ENCODE data around the gene SATB1.

SATB1 gene

DNA sequence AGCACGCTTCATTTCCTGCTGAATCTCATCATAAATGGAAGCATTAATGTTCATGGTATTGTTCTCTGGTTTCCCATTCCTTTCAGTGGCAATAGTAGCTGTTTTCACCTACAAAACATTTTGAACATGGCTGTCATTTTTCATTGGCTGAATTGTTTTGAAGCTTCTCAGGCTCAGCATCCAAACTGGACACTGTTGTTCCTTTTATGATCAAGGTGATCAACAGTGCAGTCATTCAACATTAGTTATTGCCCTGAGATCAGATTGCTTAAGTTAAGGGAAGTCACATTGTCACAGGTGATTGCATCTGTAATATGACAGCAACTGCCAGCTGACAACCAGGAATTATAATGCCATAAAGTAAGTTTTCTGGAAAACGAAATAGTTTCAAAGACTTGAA is 46.9 kb downstream of the SATB1 start:
- Histone ChIP-seq H3K27me3 (ENCODE audit: low read depth, low read length) (no peaks in the 10 kb centered on the region), H4K20me1 (ENCODE audit: insufficient read depth, low read length) (no peaks in the 10 kb centered on the region), H3K4me2 (ENCODE audit: low read length) (no peak overlapping the region), H3K79me2 (ENCODE audit: low read length) (no peaks in the 10 kb centered on the region), H3K27ac (ENCODE audit: low read length) (no peak overlapping the region), H2AFZ (ENCODE audit: low read depth, low read length) (no peak overlapping the region), H3K4me1 (ENCODE audit: low read length) (peaks cover 8% of the 10 kb centered on the region), H3K4me3 (ENCODE audit: low read length) (no peak overlapping the region), H3K36me3 (replicated peaks; ENCODE audit: low read depth, low read length) (no peaks in the 10 kb centered on the region), H3K9me3 (ENCODE audit: insufficient read depth, low read length) (no peaks in the 10 kb centered on the region), H3K9ac (ENCODE audit: low read length) (no peak overlapping the region)
- no peak for TF ChIP-seq EZH2phosphoT487 (IDR thresholded peaks at IDR 0.05; ENCODE audit: low read depth)
- TF ChIP-seq, protein P1, sequence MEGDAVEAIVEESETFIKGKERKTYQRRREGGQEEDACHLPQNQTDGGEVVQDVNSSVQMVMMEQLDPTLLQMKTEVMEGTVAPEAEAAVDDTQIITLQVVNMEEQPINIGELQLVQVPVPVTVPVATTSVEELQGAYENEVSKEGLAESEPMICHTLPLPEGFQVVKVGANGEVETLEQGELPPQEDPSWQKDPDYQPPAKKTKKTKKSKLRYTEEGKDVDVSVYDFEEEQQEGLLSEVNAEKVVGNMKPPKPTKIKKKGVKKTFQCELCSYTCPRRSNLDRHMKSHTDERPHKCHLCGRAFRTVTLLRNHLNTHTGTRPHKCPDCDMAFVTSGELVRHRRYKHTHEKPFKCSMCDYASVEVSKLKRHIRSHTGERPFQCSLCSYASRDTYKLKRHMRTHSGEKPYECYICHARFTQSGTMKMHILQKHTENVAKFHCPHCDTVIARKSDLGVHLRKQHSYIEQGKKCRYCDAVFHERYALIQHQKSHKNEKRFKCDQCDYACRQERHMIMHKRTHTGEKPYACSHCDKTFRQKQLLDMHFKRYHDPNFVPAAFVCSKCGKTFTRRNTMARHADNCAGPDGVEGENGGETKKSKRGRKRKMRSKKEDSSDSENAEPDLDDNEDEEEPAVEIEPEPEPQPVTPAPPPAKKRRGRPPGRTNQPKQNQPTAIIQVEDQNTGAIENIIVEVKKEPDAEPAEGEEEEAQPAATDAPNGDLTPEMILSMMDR (IDR thresholded peaks at IDR 0.05; ENCODE audit: low read depth, low read length), result no peak

DNA sequence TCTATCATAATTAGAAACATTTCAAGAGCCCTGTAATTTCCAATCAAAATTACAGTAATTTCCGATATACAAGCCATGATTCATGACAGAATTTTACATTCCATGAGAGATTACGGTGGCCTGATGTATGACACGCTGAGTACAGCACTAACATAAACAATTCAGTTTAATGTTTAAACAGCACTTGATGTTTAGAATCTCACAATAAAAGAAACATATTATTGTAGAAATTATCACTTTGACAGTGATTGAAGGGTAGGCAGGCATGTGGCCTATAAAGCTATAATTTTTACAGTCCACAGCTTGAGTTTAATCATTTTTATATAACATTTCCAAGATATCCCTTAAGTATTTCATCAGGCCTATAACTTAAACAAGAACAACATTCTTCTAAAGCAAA is 48.5 kb downstream of the SATB1 start:
- Histone ChIP-seq H3K27me3 (ENCODE audit: low read depth, low read length) (no peaks in the 10 kb centered on the region), H3K9ac (ENCODE audit: low read length) (no peak overlapping the region), H3K4me1 (ENCODE audit: low read length) (no peaks in the 10 kb centered on the region), H3K36me3 (replicated peaks; ENCODE audit: low read depth, low read length) (no peaks in the 10 kb centered on the region), H3K4me2 (ENCODE audit: low read length) (no peak overlapping the region), H3K27ac (ENCODE audit: low read length) (no peak overlapping the region), H3K4me3 (ENCODE audit: low read length) (no peak overlapping the region), H4K20me1 (ENCODE audit: insufficient read depth, low read length) (no peaks in the 10 kb centered on the region), H2AFZ (ENCODE audit: low read depth, low read length) (no peak overlapping the region), H3K79me2 (ENCODE audit: low read length) (no peaks in the 10 kb centered on the region), H3K9me3 (ENCODE audit: insufficient read depth, low read length) (no peaks in the 10 kb centered on the region)
- TF ChIP-seq, protein P1 (IDR thresholded peaks at IDR 0.05; ENCODE audit: low read depth, low read length), result no peak
- TF ChIP-seq EZH2phosphoT487 (IDR thresholded peaks at IDR 0.05; ENCODE audit: low read depth), result no peak

DNA sequence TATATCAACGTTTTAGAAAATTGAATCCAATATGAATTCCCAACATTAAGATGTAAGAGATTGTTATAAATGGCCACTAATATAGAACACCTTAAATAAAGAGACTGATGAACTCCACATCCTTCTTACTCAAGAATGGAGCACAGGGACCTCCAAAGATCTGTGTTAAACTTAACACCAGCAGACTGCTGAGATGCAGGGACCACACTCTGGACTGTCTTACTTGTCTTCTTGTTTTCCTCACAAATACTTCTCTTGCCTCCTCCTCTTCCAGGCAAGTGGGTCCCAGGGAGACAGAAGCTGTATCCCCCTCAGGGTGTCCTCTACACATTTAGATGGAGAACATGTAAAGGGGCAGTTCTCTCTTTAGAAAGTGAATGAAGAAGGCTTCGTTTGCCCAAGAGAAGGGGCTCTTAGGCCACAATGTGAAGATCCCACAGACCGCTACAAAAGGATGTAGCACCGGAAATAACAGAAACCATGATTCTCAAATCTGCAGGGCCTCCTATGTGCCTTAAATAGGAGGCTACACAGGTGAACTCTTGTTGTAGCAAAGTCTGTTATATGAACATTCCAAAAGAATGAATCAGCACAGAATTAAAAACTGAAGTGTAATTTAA is 52.2 kb downstream of the SATB1 start:
- H3K4me2 ChIP-seq (ENCODE audit: low read length), result no peak overlapping the region
- no peak overlapping the region for H3K4me3 ChIP-seq (ENCODE audit: low read length)
- H3K9me3 ChIP-seq (ENCODE audit: insufficient read depth, low read length), result no peaks in the 10 kb centered on the region
- H4K20me1 ChIP-seq (ENCODE audit: insufficient read depth, low read length), result no peaks in the 10 kb centered on the region
- H3K27ac ChIP-seq (ENCODE audit: low read length), result no peak overlapping the region
- no peak overlapping the region for H3K9ac ChIP-seq (ENCODE audit: low read length)
- TF ChIP-seq, protein P1 (IDR thresholded peaks at IDR 0.05; ENCODE audit: low read depth, low read length), result no peak
- TF ChIP-seq EZH2phosphoT487 (IDR thresholded peaks at IDR 0.05; ENCODE audit: low read depth), result no peak
- no peaks in the 10 kb centered on the region for H3K36me3 ChIP-seq (replicated peaks; ENCODE audit: low read depth, low read length)
- H3K79me2 ChIP-seq (ENCODE audit: low read length), result no peaks in the 10 kb centered on the region
- no peaks in the 10 kb centered on the region for H3K27me3 ChIP-seq (ENCODE audit: low read depth, low read length)
- H3K4me1 ChIP-seq (ENCODE audit: low read length), result no peaks in the 10 kb centered on the region
- no peak overlapping the region for H2AFZ ChIP-seq (ENCODE audit: low read depth, low read length)

DNA sequence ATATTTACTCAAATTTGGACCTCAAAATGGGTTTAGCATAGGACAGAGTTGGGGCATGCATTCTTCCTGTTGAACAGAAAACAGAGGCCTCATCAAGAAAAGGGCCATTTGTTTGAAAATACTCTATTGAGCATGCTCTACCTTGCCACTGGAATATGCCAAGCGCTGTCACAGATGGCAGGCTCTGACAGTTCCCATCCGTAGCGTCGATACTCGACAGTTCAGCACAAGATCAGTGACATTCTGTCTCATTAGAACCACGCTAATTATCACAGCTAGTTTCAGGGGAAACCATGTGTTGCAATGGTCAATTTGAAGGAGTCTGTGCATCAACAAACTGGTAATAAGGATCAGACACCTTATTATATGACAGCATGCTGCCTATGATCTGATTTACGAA is 54.5 kb downstream of the SATB1 start:
- H3K36me3 ChIP-seq (replicated peaks; ENCODE audit: low read depth, low read length), result no peaks in the 10 kb centered on the region

More for the DNA sequence above, 54.5 kb downstream of the SATB1 start:
- no peak for TF ChIP-seq EZH2phosphoT487 (IDR thresholded peaks at IDR 0.05; ENCODE audit: low read depth)
- TF ChIP-seq, protein P1 (IDR thresholded peaks at IDR 0.05; ENCODE audit: low read depth, low read length), result no peak
- Histone ChIP-seq H2AFZ (ENCODE audit: low read depth, low read length) (no peak overlapping the region), H3K4me2 (ENCODE audit: low read length) (no peak overlapping the region), H3K4me3 (ENCODE audit: low read length) (no peak overlapping the region), H3K4me1 (ENCODE audit: low read length) (no peaks in the 10 kb centered on the region), H3K79me2 (ENCODE audit: low read length) (no peaks in the 10 kb centered on the region), H3K27me3 (ENCODE audit: low read depth, low read length) (no peaks in the 10 kb centered on the region), H3K9ac (ENCODE audit: low read length) (no peak overlapping the region), H3K27ac (ENCODE audit: low read length) (no peak overlapping the region), H4K20me1 (ENCODE audit: insufficient read depth, low read length) (no peaks in the 10 kb centered on the region), H3K9me3 (ENCODE audit: insufficient read depth, low read length) (no peaks in the 10 kb centered on the region)
